Measurements from ENCODE around the gene PTBP3.

PTBP3 gene

DNA sequence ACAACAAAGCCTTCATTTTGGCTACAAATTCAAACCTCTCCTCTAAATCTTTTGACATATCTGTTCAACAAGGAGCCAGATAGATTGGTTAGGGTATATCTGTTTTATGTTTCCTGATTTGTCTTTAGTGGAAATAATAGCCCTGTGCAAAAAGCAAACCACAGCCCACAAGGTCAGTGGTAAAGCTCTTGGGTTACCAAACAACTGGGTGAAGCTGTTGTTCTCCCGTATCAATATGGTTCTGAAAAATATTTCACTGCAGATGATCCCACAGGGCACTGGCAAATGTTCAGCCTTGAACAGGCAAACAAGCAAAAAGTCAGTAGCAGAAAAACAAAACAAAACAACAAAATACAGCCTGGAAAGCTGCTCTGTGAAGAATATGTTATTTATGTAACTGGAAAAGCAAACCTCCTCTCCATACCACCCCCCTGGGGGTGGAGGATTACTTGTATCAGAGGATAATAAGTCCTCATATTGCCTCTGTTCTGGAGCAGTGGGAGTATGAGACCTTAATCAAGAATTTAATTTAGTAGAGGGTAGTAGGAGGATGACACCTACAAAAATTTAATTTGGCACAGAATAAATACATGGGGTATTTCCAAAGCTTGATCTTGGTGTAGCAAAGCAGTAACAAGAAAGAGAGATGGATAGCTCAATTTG lies 20.8 kb upstream of the PTBP3 start:
- H3K27ac ChIP-seq (ENCODE audit: low read length), result no peak overlapping the region
- no peaks in the 10 kb centered on the region for H3K9me3 ChIP-seq (ENCODE audit: control insufficient read depth in 1 of 2, low read length in 2 of 2)
- no peak overlapping the region for H3K4me3 ChIP-seq (ENCODE audit: low read depth in 1 of 2, low read length in 2 of 2)
- no peaks in the 10 kb centered on the region for H3K27me3 ChIP-seq (ENCODE audit: low read depth, low read length)
- H3K4me1 ChIP-seq (ENCODE audit: control insufficient read depth in 1 of 2, insufficient read depth in 2 of 2, low read length in 2 of 2), result no peaks in the 10 kb centered on the region
- H3K36me3 ChIP-seq (ENCODE audit: control insufficient read depth in 1 of 2, insufficient read depth in 2 of 2, low read length in 2 of 2), result no peaks in the 10 kb centered on the region

DNA sequence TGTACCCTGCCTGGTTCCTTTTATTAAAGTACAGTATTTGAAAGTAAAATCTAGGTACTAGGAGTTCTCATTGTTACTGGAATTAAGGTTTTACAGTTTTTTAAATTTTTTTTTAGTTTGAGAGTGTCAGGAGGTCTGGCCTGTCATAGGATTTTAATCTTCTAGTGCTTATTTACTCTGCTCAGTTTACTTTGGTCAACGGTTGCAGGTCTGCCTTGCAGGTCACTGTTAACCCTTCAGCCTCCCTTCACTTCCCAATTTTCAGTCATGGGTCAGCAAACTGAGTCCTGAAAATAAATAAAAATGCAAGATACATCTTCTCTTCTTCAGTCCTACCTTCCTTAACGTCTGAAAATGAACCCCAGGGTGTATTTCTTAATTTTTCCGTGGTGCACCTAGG lies 18.8 kb upstream of the PTBP3 start:
- Histone ChIP-seq H3K4me1 (ENCODE audit: control insufficient read depth in 1 of 2, insufficient read depth in 2 of 2, low read length in 2 of 2) (no peaks in the 10 kb centered on the region), H3K36me3 (ENCODE audit: control insufficient read depth in 1 of 2, insufficient read depth in 2 of 2, low read length in 2 of 2) (no peaks in the 10 kb centered on the region), H3K4me3 (ENCODE audit: low read depth in 1 of 2, low read length in 2 of 2) (no peak overlapping the region), H3K27me3 (ENCODE audit: low read depth, low read length) (no peaks in the 10 kb centered on the region), H3K27ac (ENCODE audit: low read length) (no peak overlapping the region), H3K9me3 (ENCODE audit: control insufficient read depth in 1 of 2, low read length in 2 of 2) (no peaks in the 10 kb centered on the region)

DNA sequence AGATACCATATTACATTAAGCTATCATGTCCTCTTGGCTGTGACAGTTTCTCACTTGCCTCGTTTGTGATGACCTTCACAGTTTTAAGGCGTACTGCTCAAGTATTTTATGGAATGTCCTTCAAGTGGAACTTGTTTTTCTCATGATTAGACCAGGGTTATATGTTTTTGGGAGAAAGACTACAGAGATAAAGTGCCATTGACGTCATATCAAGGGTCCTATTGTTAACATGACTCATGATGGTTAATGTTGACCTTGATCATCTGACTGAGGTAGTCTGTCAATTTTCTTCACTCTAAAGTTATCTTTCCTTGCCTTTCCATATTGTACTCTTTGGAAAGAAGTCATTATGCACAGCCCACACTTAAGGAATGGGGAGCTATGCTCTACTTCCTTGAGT lies 17.8 kb upstream of the PTBP3 start:
- no peak overlapping the region for H3K4me3 ChIP-seq (ENCODE audit: low read depth in 1 of 2, low read length in 2 of 2)
- no peaks in the 10 kb centered on the region for H3K27me3 ChIP-seq (ENCODE audit: low read depth, low read length)
- no peaks in the 10 kb centered on the region for H3K36me3 ChIP-seq (ENCODE audit: control insufficient read depth in 1 of 2, insufficient read depth in 2 of 2, low read length in 2 of 2)
- H3K4me1 ChIP-seq (ENCODE audit: control insufficient read depth in 1 of 2, insufficient read depth in 2 of 2, low read length in 2 of 2), result no peaks in the 10 kb centered on the region
- no peaks in the 10 kb centered on the region for H3K9me3 ChIP-seq (ENCODE audit: control insufficient read depth in 1 of 2, low read length in 2 of 2)
- H3K27ac ChIP-seq (ENCODE audit: low read length), result no peak overlapping the region

DNA sequence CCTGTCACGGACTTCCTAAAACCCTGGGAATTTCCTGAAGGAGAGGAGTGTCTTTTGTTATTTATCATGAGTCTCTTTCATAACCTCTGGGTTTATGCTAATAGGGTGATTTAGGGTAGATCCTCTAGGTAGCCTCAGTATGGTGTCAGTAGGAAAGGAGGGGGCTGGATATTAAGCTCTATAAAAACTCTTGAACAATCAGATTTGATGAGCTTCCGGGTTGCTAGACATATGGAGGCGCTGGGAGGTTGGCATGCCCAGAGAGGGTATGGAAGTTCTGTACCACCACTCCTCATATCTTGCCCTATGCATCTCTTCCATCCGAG lies 15.6 kb upstream of the PTBP3 start:
- no peaks in the 10 kb centered on the region for H3K9me3 ChIP-seq (ENCODE audit: control insufficient read depth in 1 of 2, low read length in 2 of 2)
- H3K27ac ChIP-seq (ENCODE audit: low read length), result peak overlapping the region; percentile 49
- H3K4me1 ChIP-seq (ENCODE audit: control insufficient read depth in 1 of 2, insufficient read depth in 2 of 2, low read length in 2 of 2), result no peaks in the 10 kb centered on the region
- peak overlapping the region; percentile 65 to 75 for H3K4me3 ChIP-seq (ENCODE audit: low read depth in 1 of 2, low read length in 2 of 2)
- H3K27me3 ChIP-seq (ENCODE audit: low read depth, low read length), result no peaks in the 10 kb centered on the region
- H3K36me3 ChIP-seq (ENCODE audit: control insufficient read depth in 1 of 2, insufficient read depth in 2 of 2, low read length in 2 of 2), result no peaks in the 10 kb centered on the region

DNA sequence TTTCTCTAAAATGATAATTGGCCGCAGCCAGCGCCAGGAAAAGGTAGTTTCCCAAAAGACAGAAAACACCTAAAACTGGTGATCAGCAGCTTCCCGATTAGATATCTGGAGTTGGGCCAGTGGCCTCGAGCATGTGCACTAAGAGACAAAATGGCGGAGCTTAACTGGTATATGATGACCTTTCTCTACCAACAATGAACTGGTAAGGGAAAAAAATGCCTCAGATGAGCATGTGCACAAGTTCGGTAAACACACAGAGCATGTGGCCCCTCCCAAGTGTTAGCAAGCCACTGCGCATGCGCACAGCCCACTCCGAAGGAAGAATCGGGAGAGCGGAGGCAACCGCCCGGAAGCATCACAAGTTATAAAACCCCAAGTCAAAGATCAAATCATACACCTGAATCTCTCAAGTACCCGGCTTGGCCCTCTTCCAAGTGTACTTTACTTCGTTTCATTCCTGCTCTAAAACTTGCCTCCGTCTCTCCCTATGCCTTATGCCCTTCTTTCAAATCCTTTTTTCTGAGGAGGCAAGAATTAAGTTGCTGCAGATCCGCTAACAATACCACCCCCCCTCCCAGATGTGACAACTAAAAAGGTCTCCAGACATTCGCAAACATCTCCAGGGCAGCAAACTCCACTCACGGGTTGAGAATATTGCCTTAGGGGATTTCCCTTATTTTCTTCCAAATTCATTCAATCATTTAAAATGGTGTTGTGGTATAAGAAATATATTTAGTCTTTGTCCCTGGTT lies 15.0 kb upstream of the PTBP3 start:
- Histone ChIP-seq H3K4me1 (ENCODE audit: control insufficient read depth in 1 of 2, insufficient read depth in 2 of 2, low read length in 2 of 2) (no peaks in the 10 kb centered on the region), H3K4me3 (ENCODE audit: low read depth in 1 of 2, low read length in 2 of 2) (peak overlapping the region; percentile 65 to 75), H3K9me3 (ENCODE audit: control insufficient read depth in 1 of 2, low read length in 2 of 2) (no peaks in the 10 kb centered on the region), H3K27ac (ENCODE audit: low read length) (peak overlapping the region; percentile 49), H3K27me3 (ENCODE audit: low read depth, low read length) (no peaks in the 10 kb centered on the region), H3K36me3 (ENCODE audit: control insufficient read depth in 1 of 2, insufficient read depth in 2 of 2, low read length in 2 of 2) (no peaks in the 10 kb centered on the region)

DNA sequence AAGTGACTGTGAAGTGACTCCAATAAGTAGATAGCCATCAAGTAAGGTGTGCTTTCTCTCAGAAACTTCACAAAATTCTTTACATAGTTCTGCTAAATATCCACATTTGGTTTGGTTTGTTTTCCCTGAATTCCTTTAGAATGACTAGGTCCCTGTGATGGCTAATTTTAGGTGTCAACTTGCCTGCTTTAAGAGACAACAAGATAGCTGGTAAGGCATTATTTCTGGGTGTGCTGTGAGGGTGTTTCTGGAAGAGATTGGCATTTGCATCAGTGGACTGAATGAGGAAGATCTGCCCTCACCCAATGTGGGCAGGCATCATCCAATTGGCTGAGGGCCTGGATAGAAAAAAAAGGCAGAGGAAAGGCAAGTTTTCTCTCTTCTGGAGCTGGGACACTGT lies 8.3 kb upstream of the PTBP3 start:
- Histone ChIP-seq H3K4me3 (ENCODE audit: low read depth in 1 of 2, low read length in 2 of 2) (no peak overlapping the region), H3K4me1 (ENCODE audit: control insufficient read depth in 1 of 2, insufficient read depth in 2 of 2, low read length in 2 of 2) (no peaks in the 10 kb centered on the region), H3K9me3 (ENCODE audit: control insufficient read depth in 1 of 2, low read length in 2 of 2) (no peaks in the 10 kb centered on the region), H3K36me3 (ENCODE audit: control insufficient read depth in 1 of 2, insufficient read depth in 2 of 2, low read length in 2 of 2) (no peaks in the 10 kb centered on the region), H3K27ac (ENCODE audit: low read length) (no peak overlapping the region), H3K27me3 (ENCODE audit: low read depth, low read length) (no peaks in the 10 kb centered on the region)

DNA sequence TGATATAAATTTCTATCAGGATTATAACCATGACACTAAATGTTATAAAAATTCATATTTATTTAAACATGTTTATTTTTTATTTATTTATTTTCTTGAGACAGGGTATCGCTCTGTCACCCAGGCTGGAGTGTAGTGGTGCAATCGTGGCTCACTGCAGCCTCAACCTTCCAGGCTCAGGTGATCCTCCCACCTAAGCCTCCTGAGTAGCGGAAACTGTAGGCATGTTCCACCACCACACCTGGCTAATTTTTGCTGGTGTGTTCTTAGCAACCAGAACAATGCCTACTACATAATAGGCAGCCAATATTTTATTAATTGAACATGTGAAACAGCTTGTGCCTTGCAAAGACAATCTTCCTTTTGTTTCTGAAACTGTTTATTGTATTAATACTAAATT lies 6.5 kb upstream of the PTBP3 start:
- H3K27me3 ChIP-seq (ENCODE audit: low read depth, low read length), result no peaks in the 10 kb centered on the region
- H3K27ac ChIP-seq (ENCODE audit: low read length), result no peak overlapping the region
- no peaks in the 10 kb centered on the region for H3K9me3 ChIP-seq (ENCODE audit: control insufficient read depth in 1 of 2, low read length in 2 of 2)
- no peaks in the 10 kb centered on the region for H3K36me3 ChIP-seq (ENCODE audit: control insufficient read depth in 1 of 2, insufficient read depth in 2 of 2, low read length in 2 of 2)
- no peak overlapping the region for H3K4me3 ChIP-seq (ENCODE audit: low read depth in 1 of 2, low read length in 2 of 2)
- H3K4me1 ChIP-seq (ENCODE audit: control insufficient read depth in 1 of 2, insufficient read depth in 2 of 2, low read length in 2 of 2), result no peaks in the 10 kb centered on the region

DNA sequence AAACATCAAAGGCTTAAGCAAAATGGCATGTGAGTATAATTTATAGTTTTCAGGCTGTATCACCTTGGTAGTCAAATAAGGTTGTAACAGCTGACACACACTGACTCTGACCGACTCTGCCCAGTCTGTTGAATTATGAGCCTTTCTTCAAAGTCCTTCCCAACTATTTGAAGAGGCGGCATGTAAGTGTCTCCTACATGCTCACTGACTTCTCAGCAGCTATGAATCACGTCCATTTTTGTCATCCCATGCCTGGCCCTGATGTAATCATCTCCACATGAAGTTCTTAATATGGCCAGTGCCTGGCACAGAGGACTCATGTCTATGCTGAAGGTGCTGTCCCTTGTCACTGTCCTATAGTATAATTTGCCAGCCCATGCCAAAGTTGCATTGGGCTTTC lies 5.1 kb upstream of the PTBP3 start:
- Histone ChIP-seq H3K4me1 (ENCODE audit: control insufficient read depth in 1 of 2, insufficient read depth in 2 of 2, low read length in 2 of 2) (no peaks in the 10 kb centered on the region), H3K9me3 (ENCODE audit: control insufficient read depth in 1 of 2, low read length in 2 of 2) (no peaks in the 10 kb centered on the region), H3K27me3 (ENCODE audit: low read depth, low read length) (no peaks in the 10 kb centered on the region), H3K4me3 (ENCODE audit: low read depth in 1 of 2, low read length in 2 of 2) (no peak overlapping the region), H3K36me3 (ENCODE audit: control insufficient read depth in 1 of 2, insufficient read depth in 2 of 2, low read length in 2 of 2) (no peaks in the 10 kb centered on the region), H3K27ac (ENCODE audit: low read length) (no peak overlapping the region)

DNA sequence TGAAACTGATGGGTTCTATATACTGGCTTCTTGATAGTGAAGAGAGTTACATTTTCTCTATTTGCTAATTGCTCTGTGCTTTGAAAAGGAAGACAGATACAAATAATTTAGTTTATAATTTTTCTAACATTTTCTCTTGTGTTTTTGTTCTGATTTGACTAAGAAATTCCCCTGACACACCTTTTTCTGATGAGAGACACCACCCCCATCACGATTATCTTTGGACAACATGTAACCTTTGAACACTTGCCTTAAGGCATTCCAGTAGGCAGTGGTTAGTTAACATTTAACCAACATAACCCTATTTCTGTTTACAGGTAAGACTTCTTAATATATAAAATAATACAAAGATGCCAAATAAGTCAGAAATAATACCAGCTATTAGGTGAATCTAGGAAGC lies 4.1 kb upstream of the PTBP3 start:
- Histone ChIP-seq H3K27ac (ENCODE audit: low read length) (no peak overlapping the region), H3K9me3 (ENCODE audit: control insufficient read depth in 1 of 2, low read length in 2 of 2) (no peaks in the 10 kb centered on the region), H3K4me3 (ENCODE audit: low read depth in 1 of 2, low read length in 2 of 2) (no peak overlapping the region)

DNA sequence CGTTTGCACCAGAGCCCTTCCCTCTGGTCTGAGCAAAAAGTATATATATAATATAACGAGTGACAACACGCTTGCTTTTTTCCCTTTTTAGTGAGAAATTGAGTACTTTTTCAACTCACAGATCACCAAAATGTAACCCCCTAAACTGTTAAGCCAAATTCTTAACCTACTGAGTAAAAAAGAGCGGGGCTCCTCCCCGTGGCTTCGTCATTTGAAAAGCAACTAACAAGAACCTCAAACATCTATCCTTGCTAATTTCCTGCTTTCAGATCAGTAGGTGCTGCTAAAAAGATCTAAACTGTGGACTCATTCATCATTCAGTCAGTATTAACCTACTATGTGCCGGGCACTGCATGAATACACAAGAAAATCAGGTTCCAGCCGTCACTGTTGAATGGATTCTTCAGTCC lies 1.0 kb upstream of the PTBP3 start:
- H3K4me1 ChIP-seq (ENCODE audit: control insufficient read depth in 1 of 2, insufficient read depth in 2 of 2, low read length in 2 of 2), result peaks cover 0 to 6% of the 10 kb centered on the region in 2 donors
- H3K9me3 ChIP-seq (ENCODE audit: control insufficient read depth in 1 of 2, low read length in 2 of 2), result no peaks in the 10 kb centered on the region
- H3K36me3 ChIP-seq (ENCODE audit: control insufficient read depth in 1 of 2, insufficient read depth in 2 of 2, low read length in 2 of 2), result no peaks in the 10 kb centered on the region
- H3K27ac ChIP-seq (ENCODE audit: low read length), result peak overlapping the region; percentile 95
- peak overlapping the region; percentile 66 to 70 for H3K4me3 ChIP-seq (ENCODE audit: low read depth in 1 of 2, low read length in 2 of 2)
- H3K27me3 ChIP-seq (ENCODE audit: low read depth, low read length), result no peaks in the 10 kb centered on the region

More for the DNA sequence above, 4.1 kb upstream of the PTBP3 start:
- Histone ChIP-seq H3K27me3 (ENCODE audit: low read depth, low read length) (no peaks in the 10 kb centered on the region), H3K4me1 (ENCODE audit: control insufficient read depth in 1 of 2, insufficient read depth in 2 of 2, low read length in 2 of 2) (no peaks in the 10 kb centered on the region), H3K36me3 (ENCODE audit: control insufficient read depth in 1 of 2, insufficient read depth in 2 of 2, low read length in 2 of 2) (no peaks in the 10 kb centered on the region)

DNA sequence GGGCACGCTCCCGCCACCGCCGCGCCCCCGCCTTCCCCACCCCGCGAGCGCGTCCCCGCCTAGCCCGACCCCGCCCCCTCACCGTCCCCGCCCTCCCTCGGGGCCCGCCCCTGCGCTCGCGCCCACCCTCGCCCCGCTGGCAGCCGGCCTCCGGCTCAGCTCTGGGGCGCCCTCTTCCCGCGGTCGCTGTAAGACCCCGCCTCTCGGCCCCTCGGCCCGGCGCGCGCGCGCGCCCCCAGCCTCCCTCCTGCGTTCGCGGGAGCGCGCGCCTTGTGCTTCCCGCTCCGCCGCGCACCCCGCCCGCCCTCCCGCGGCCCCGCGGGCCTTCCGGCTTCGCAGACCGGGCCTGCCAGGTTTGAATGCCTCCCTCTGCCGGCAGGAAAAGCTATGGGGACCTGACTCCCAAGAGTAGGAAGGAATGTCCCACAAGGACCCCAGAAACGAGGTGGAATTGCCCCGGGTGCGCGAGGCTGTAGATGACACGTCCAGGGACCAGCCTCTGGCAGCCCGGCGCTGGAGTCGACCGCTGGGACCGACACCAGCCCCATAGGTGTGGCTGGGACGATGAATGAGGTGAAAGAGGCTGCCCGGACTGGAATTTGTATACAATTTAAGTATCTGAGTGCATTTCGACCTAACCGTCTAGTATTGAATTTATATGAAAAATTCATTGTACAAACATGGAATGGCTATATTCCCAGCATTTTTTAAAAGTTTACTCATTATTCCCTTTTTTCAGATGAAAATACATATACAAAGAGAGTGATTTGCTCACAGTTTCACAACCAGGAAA lies 416 bp upstream of the PTBP3 start:
- H3K4me1 ChIP-seq (ENCODE audit: control insufficient read depth in 1 of 2, insufficient read depth in 2 of 2, low read length in 2 of 2), result peaks cover 0 to 6% of the 10 kb centered on the region in 2 donors
- no peaks in the 10 kb centered on the region for H3K9me3 ChIP-seq (ENCODE audit: control insufficient read depth in 1 of 2, low read length in 2 of 2)
- no peaks in the 10 kb centered on the region for H3K36me3 ChIP-seq (ENCODE audit: control insufficient read depth in 1 of 2, insufficient read depth in 2 of 2, low read length in 2 of 2)
- H3K27ac ChIP-seq (ENCODE audit: low read length), result peak overlapping the region; percentile 95
- no peaks in the 10 kb centered on the region for H3K27me3 ChIP-seq (ENCODE audit: low read depth, low read length)
- H3K4me3 ChIP-seq (ENCODE audit: low read depth in 1 of 2, low read length in 2 of 2), result peak overlapping the region; percentile 70 to 89

All from muscle layer of duodenum (tissue), 2 donors.